GM19025 (cell line): ENCODE measurements around the gene PRRG2.
A peak's percentile ranks its signal among the peaks of the same experiment; 100 is the strongest.

ENCODE experiments used
- ATAC-seq: cut with Tn5 transposase; IDR thresholded peaks from one replicate; pipeline ENCODE4 v1.9.1; 2021; ENCODE audit warnings: mild to moderate bottlenecking, low read depth, moderate library complexity; ENCODE audit not compliant: unreplicated experiment

Gene PRRG2

DNA sequence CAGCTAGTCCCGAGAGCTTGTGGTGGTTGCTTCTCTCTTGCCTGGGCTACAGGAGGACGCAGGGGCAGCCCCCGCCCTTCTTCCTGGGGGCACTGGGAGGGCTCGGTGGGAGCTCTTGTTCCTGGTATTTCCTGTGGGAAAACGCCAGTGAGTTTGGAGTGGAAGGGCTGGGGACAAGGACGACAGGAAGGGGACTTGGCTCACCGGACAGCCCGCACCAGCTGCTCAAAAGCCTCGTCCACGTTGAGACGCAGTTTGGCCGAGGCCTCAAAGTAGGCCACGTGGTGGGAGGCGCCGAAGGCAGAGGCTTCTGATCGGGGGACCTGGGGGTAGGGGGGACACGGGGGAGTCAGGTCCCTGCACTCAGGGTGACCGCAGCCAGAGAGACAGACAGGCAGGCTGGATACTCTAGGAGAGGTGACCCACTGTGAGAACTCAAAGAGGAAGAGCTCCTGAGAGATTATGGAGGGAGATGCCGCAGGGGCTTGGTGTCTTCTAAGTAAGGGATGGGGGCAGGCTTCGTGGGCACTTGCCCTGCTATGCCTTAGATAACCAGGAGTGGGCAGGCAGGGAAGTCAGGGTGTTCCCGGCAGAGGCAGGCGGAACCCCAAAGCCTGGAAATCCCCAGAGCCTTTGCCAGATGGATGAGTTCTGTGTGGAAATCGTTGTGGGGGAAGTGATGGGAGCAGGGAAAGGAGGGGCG, 54.6 kb downstream of the PRRG2 start:
- ATAC-seq: no peak

DNA sequence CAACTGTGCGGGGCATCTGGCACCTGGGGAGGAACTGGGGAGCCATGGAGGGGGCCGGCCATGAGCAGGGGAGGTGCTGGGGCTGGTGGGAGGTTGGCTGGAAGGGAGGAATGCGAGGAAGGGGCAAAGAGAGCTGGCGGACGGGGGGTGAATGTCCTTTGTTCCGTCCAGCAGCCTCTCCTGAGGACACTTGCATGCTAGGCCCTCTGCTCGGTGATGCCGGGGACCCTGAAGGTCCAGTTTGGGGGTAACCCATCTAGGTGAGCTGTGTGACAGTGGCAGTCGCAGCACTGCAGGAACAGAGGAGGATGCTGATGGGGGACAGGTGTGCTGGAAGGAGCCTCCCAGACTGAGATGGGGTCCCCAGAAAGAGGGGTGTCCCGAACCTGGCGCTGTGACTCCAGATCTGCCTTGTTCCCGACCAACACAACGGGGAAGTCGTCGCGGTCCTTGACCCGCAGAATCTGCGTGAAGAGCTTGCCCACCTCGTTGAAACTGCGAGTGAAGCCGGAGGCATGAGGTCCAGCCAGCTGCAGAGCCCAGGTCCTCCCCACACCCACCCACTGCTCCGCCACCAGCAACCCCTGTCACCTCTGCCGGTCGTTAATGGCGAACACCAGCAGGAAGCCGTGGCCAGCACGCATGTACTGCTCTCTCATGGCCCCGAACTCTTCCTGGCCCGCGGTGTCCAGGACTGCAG, 55.3 kb downstream of the PRRG2 start:
- no peak for ATAC-seq

DNA sequence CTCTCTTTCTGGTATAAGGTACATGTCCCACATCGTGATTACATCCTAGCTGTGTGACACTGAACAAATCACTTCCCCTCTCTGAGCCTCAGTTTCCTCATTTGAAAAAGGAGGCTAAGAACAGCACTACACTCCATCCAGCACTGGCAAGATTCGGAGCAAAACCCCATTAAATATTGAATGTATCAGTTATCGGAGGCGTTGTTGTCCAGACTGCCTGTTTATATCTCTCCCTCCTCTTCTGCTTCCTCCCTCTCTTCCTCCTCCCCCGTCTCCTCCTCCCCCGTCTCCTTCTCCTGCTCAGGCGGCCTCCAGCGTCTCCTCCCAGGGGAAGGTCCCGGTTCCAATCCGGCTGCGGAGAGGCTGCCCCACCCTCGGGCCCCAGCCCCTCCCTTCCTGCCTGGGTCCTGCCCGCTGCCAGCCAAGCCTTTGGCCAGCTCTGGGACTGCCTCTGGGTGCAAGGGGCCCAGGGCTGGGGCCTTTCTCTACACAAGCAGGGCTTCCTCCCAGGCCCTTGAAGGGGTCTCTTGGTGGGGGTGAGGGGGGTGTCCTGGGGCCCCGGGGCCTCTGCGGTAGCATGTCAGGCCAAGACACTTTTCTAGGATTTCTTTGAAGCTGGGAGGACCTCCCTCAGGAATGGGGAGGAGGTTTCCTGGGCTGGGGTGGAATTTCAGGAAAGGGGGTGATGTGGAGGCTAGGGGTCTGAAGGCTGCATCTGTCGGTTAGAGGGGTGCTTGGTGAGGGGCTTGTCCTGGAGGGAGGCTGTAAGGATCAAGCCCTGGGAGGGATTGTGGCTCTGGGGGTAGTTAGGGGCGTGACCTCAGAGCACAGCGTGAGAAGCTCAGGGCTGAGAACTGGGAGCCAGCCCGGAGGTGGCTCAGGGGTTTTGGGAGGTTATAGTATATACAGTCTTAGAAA, 57.0 kb downstream of the PRRG2 start:
- no peak for ATAC-seq

DNA sequence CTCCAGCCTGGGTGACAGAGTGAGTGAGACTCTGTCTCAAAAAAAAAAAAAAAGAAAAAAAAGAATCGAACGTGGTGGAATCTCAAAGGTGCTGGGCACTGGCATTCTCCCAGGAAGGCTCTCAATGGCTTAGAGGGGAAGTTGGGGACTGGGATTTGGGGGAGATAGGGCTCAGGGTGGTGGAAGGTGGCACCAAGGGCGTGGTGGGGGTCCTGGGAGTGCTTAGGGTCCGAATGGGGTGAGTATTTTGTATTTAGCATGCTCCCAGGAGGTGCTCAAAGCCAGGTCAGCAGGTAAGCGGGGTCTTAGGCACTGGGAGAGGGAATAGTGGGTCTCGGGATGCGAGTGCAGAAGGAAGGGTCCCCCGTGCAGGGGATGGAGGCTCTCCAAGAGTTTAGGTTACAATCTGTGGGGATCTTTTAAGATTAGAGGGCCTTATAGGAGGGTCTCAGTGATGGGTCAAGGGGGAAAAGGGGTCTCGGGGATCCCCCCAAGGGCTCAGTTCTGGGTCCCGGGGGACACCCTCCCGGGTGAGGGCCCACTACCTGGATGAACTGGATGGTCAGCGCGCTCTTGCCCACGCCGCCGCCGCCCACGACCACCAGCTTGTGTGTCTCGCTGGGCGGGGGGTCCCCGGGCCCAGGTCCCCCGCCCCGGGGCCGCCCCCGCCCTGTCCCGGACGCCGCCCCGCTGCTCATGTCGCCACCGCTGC, 58.4 kb downstream of the PRRG2 start:
- ATAC-seq: no peak

DNA sequence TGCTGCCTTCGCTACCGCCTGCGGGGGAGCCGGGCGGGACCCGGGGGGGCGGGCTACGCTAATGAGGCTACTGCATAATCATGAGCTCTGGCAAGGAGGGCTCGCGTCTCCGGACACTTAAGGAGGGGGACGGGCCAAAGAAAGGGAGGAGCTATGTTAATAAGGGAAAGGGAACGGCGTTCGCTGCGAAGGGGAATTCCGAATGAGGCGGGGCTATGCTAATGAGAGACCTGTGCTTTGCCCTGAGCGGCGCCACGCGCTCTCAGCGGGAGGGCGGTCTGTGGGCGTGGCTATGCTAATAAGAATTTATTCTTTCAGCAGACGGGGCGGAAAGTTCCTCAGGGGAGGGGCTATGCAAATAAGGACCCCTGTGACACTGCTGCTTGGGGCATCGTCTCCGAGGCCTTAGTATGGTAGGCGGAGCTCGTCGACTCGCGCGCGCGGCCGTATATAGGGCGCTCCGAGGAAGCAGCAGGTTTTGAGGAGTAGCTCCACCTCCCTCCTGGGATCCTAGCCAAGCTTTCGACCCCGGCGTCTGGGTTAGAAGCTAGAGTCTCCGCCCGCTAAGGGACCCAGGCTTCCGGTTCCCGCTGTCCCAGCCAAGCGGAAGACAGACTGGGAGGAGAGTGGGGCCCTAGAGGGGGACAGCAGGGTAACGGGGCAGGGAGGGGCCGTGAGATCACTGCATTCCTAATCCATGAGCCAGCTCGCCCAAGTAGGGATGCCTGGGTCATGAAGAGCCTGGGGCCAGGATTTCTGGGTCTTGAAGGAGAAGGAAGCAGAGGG, 59.2 kb downstream of the PRRG2 start, which contains the start of gene RRAS:
TSS of gene RRAS (minus strand) at position 31 of the 786 bp plus-strand sequence. CDS start 45 bp downstream, outside the sequence.
- peak; percentile 50 for ATAC-seq
